Measurements from ENCODE around the gene FUT2.

The FUT2 gene

GRCh38 chr19:48726556-48726955 lies 30.8 kb downstream of the FUT2 start:
- no peak for DNase-seq (ENCODE audit: low read depth)

- no peak for DNase-seq (ENCODE audit: low read depth)
Observed at GRCh38 chr19:48728911-48729664, 33.3 kb downstream of the FUT2 start.

- DNase-seq (ENCODE audit: low read depth) = no peak
Observed at GRCh38 chr19:48731452-48731851, 35.7 kb downstream of the FUT2 start.

DNA sequence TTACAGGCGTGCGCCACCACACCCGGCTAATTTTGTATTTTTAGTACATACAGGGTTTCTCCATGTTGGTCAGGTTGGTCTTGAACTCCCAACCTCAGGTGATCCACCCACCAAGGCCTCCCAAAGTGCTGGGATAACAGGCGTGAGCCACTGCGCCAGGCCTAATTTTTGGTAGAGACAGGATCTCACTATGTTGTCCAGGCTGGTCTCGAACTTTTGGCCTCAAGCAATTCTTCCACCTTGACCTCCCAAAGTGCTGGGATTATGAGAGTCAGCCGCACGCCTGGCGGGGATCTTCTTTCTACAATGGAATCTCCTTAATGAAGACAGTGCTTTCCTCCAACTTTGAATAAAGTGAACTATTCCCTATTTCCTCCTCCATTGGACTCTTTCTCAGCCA lies 38.9 kb downstream of the FUT2 start:
- DNase-seq (ENCODE audit: low read depth) = no peak

DNA sequence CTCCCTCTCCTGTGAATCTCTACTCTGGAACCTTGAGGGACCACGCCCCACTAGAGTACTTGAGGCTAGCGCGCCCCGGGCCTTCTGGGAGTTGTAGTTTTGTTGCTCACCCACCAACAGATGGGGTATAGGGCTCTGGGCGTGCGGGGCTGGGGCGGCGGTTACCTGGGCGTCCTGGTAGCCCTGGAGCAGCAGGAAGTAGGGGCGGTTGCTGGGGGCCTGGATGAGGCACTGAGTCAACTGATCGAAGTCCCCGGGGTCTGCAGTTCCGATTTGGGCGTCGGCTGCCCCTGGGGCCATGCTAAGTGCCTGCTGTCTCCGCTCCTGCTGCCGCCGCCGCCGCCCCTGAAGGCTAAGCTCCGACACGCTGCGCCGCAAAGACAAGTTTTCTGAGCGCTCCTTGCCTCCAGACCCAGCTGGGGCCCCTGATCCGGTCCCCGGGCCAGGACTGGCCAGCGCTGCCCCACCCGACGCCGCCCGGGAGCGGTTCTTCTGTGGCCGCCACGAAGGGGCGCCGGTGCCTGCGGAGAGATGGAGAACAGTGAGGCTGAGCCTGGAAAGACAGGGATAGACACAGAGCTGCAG lies 39.4 kb downstream of the FUT2 start:
- DNase-seq (ENCODE audit: low read depth) = no peak

- no peak for DNase-seq (ENCODE audit: low read depth)
Observed at GRCh38 chr19:48737360-48737998, 41.7 kb downstream of the FUT2 start.

GRCh38 chr19:48738557-48739403 lies 43.0 kb downstream of the FUT2 start:
- DNase-seq (ENCODE audit: low read depth) = peak; percentile 89

GRCh38 chr19:48739404-48740163 lies 43.8 kb downstream of the FUT2 start:
- no peak for DNase-seq (ENCODE audit: low read depth)

- DNase-seq (ENCODE audit: low read depth) = no peak
Observed at GRCh38 chr19:48740164-48740972, 44.6 kb downstream of the FUT2 start, which contains the start of gene RASIP1. RASIP1 (minus strand) TSS chr19:48740610; CDS start chr19:48740282, 328 bp downstream.

GRCh38 chr19:48741129-48741999 lies 45.6 kb downstream of the FUT2 start:
- DNase-seq (ENCODE audit: low read depth) = no peak

GRCh38 chr19:48742096-48742495 lies 46.3 kb downstream of the FUT2 start:
- DNase-seq (ENCODE audit: low read depth) = no peak

- peak; percentile 28 for DNase-seq (ENCODE audit: low read depth)
Observed at GRCh38 chr19:48745208-48745995, 49.6 kb downstream of the FUT2 start.

- DNase-seq (ENCODE audit: low read depth) = no peak
Observed at GRCh38 chr19:48746110-48746509, 50.3 kb downstream of the FUT2 start.

GRCh38 chr19:48746738-48747575 lies 51.2 kb downstream of the FUT2 start, which contains the start of gene IZUMO1:
IZUMO1 (minus strand) TSS chr19:48746909; CDS start chr19:48745859, 1,050 bp downstream.
- peak; percentile 26 for DNase-seq (ENCODE audit: low read depth)

DNA sequence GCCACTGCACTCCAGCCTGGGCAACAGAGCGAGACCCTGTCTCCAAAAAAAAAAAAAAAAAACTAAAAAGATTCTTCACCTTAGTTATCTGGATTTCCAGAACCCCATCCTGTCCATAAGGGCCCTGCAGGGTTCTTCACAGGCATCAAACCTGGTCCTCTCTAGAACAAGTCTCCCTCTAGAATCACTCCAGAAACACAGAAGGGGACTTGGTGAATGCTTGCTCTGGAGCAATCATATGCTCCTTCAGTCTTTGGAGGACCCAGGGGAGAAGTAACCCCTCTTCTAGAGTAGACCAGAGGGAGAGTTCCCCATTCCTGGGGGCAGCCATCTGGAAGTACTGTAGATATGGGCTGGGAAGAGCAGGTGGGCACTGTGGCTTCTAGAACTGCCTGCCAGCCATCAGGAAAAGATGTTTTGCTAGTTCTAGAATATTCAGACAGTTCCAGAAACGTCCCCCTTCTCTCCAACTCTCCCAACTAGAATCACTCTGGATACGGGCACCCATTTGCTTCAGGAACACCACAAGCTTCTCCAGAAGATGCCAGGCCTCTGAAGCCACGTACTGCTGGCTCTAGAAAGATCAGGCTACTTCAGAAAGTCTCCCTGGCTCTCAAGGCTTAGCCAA lies 53.9 kb downstream of the FUT2 start:
- DNase-seq (ENCODE audit: low read depth) = no peak

DNA sequence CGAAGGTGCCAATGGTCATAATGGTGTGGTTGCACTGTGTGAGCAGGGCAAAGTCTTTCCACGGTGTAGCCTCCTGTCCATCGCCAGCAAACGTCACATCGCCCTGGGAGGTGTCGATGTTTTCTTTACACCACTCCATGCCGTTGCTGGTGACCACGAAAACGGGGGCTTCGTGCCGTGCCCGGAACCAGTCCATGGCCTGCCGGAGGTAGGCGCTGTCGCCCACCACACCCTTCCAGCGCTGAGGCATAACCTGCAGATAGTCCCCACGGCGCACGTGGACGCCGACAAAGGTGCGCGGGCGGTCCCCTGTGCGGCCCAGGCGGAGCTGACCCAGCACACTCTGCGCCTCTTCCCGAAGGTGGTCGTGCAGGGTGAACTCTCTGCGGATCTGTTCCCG lies 54.6 kb downstream of the FUT2 start:
- no peak for DNase-seq (ENCODE audit: low read depth)

DNA sequence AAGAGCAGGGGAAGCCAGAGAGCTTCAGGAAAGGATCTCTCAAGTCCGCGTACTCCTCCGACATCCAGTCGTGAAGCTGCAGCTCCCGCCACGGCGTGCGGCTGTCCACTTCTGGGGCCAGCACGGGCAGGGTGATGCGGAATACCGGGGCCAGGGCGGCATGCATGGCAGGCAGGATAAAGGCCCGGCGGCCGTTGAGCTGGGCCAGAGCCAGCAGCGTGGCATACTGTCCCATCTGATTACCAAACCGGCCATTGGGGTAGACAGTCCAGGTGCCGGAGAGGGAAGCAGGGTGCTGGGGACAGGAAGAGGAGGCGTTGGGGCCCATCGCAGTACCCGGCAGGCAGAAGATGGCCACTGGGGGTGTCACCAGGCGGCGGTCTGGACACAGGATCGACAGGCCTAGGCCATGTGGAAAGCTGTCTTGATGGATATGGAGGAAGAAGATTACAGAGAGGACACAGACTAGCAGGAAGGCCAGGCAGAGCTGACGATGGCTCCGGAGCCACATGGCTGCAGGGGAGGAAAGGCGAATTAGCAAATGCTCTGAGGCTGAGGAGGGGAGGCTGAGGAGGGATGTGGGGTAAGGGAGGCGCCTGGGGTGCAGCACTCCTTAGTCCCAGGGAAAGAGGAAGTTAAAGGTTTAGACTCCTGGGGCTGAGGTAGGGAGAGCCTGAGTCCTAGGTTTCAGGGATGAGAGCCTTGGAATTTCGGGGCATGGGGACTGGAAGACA lies 55.2 kb downstream of the FUT2 start:
- no peak for DNase-seq (ENCODE audit: low read depth)
